Endothelial cell of umbilical vein (primary cell): ENCODE results near the gene NUDT3. TPM values are rescaled to one million over a fixed set of nuclear protein-coding genes. Genes with fewer than 3 reads are reported as not detected.

Source experiments
- BruUV-seq: library from RNA; stranded (reverse); fragments of 400-500 nt; replicated peaks from 2 replicates; lab custom pipeline; 2021; lab: Mats Ljungman, UMichigan
- CTCF ChIA-PET: fragments of 300-600, 350-600 bp; sonication (Branson Sonifier 250); formaldehyde crosslinking; loops from one replicate; lab custom pipeline; 2021; ENCODE audit warnings: antibody characterized with exemption, inconsistent platforms; lab: Charles Lee
- POLR2A ChIA-PET: fragments of 300-600, 350-600 bp; sonication (Branson Sonifier 250); formaldehyde crosslinking; loops from one replicate; lab custom pipeline; 2021; ENCODE audit warnings: antibody characterized with exemption, inconsistent platforms; lab: Charles Lee
- DNase-seq: peaks from one replicate; pipeline ENCODE4 v3.0.0-alpha.2; 2011; ENCODE audit warnings: low read depth, low spot score
- FAIRE-seq: peaks from 2 replicates; lab custom pipeline; 2011; peaks lifted over from hg19 to GRCh38; lab: Jason Lieb, UNC
- H2AFZ ChIP-seq: 2 replicates; pipeline ENCODE4 v1.6.0; 2012; ENCODE audit warnings: low read depth, low read length, control low read depth, inconsistent platforms
- H3K27ac ChIP-seq: 2 replicates; pipeline ENCODE4 v1.5.1; 2011; ENCODE audit warnings: low read depth, mild to moderate bottlenecking, control low read depth, low read length, moderate library complexity; ENCODE audit not compliant: insufficient read depth
- H3K27me3 ChIP-seq, 2 experiments: 2 replicates each; pipeline versions ENCODE4 v1.6.0 to v1.6.1; 2011; ENCODE audit warnings: low read length in 2 of 2, mixed read lengths in 1 of 2; ENCODE audit not compliant: control insufficient read depth in 2 of 2, insufficient read depth in 2 of 2
- H3K36me3 ChIP-seq, 2 experiments: 2 replicates in 1 of 2; 3 replicates in 1 of 2; pipeline ENCODE4 v1.5.1; 2011; ENCODE audit warnings: low read length in 2 of 2, mild to moderate bottlenecking in 1 of 2, moderate library complexity in 1 of 2; ENCODE audit not compliant: control insufficient read depth in 2 of 2, insufficient read depth in 2 of 2; ENCODE audit errors: extremely low read depth in 1 of 2
- H3K4me1 ChIP-seq: 3 replicates; pipeline ENCODE4 v1.5.1; 2011; ENCODE audit warnings: mild to moderate bottlenecking, low read length; ENCODE audit not compliant: control insufficient read depth, insufficient read depth; ENCODE audit errors: extremely low read depth
- H3K4me2 ChIP-seq: 2 replicates; pipeline ENCODE4 v1.6.1; 2011; ENCODE audit warnings: low read length, control low read depth, mixed read lengths; ENCODE audit not compliant: insufficient read depth
- H3K4me3 ChIP-seq, 3 experiments: fragments of 200-600 bp in 1 of 3; sonication (generic), shearing (Covaris generic) in 1 of 3; replicated peaks in 1 of 3; 2 replicates each; pipeline ENCODE4 v1.5.1; 2011 to 2016; ENCODE audit warnings: control low read depth in 3 of 3, low read length in 3 of 3, mild to moderate bottlenecking in 2 of 3, inconsistent platforms in 1 of 3, low read depth in 1 of 3, moderate library complexity in 1 of 3; ENCODE audit not compliant: insufficient read depth in 1 of 3
- H3K79me2 ChIP-seq: 2 replicates; pipeline ENCODE4 v1.6.0; 2012; ENCODE audit warnings: low read length, inconsistent platforms; ENCODE audit not compliant: control insufficient read depth, insufficient read depth
- H3K9ac ChIP-seq: replicated peaks from 2 replicates; pipeline ENCODE3; 2011; ENCODE audit warnings: low read length, control low read depth; ENCODE audit not compliant: insufficient read depth; ENCODE audit errors: extremely low read depth
- H3K9me1 ChIP-seq: replicated peaks from 3 replicates; pipeline ENCODE4 v1.6.0; 2011; ENCODE audit warnings: mild to moderate bottlenecking, low read length; ENCODE audit not compliant: control insufficient read depth, insufficient read depth; ENCODE audit errors: extremely low read depth
- H3K9me3 ChIP-seq: replicated peaks from 2 replicates; pipeline ENCODE4 v1.5.1; 2012; ENCODE audit warnings: low read length, inconsistent platforms; ENCODE audit not compliant: control insufficient read depth, insufficient read depth
- H4K20me1 ChIP-seq: replicated peaks from 2 replicates; pipeline ENCODE3; 2011; ENCODE audit warnings: mild to moderate bottlenecking, low read length; ENCODE audit not compliant: control insufficient read depth, insufficient read depth; ENCODE audit errors: extremely low read depth
- CTCF ChIP-seq, 2 donors: IDR thresholded peaks; 1 replicate in 1 of 2; 2 replicates in 1 of 2; pipeline ENCODE4 v1.5.1; 2011; ENCODE audit warnings: low read length in 2 of 2, mild to moderate bottlenecking in 2 of 2, moderate library complexity in 2 of 2, control low read depth in 1 of 2, inconsistent platforms in 1 of 2, low read depth in 1 of 2; ENCODE audit not compliant: insufficient read depth in 1 of 2; ENCODE audit errors: extremely low read depth in 1 of 2
- FOS ChIP-seq: IDR thresholded peaks from 2 replicates; pipeline ENCODE4 v1.6.1; 2011; ENCODE audit warnings: mild to moderate bottlenecking, low read length, moderate library complexity, borderline replicate concordance; ENCODE audit not compliant: insufficient read depth
- GATA2 ChIP-seq: IDR thresholded peaks from 2 replicates; pipeline ENCODE4 v1.7.0; 2011; ENCODE audit warnings: low read depth, mild to moderate bottlenecking, moderate library complexity, mixed read lengths, low read length; ENCODE audit not compliant: insufficient read length, insufficient read depth
- JUN ChIP-seq: IDR thresholded peaks from 2 replicates; pipeline ENCODE4 v1.6.1; 2011; ENCODE audit warnings: borderline replicate concordance, low read depth; ENCODE audit not compliant: insufficient read length, insufficient read depth
- MYC ChIP-seq: IDR thresholded peaks from one replicate; pipeline ENCODE4 v1.6.1; 2011; ENCODE audit warnings: mild to moderate bottlenecking, low read depth, low read length
- POLR2A ChIP-seq: IDR thresholded peaks from 2 replicates; pipeline ENCODE4 v1.6.1; 2012; ENCODE audit warnings: low read depth, mild to moderate bottlenecking, control low read depth, low read length
- POLR2AphosphoS5 ChIP-seq: IDR thresholded peaks from 2 replicates; pipeline ENCODE4 v1.6.1; 2012; ENCODE audit warnings: low read depth, mild to moderate bottlenecking, control low read depth, low read length, moderate library complexity; ENCODE audit not compliant: insufficient read depth
- dilution Hi-C: fragments of 300-500 bp; cut with MboI; formaldehyde crosslinking; loops from one replicate; pipeline ENCODE4 v1.15.0; 2019; ENCODE audit warnings: low sequenced_read_pairs; ENCODE audit not compliant: extremely low pct_ligation_motif_present
- intact Hi-C: fragments of 100-400 bp; cut with micrococcal nuclease; formaldehyde crosslinking; loops from one replicate; pipeline ENCODE4 v1.10.0; 2022
- polyA plus RNA-seq, 4 experiments: library from polyadenylated mRNA; depleted of rRNA in 3 of 4; stranded (reverse) in 3 of 4; unstranded in 1 of 4; fragments of >200 nt; gene quantifications; 2 replicates each; pipeline versions ENCODE4 v1.2.1 to v1.2.3, GENCODE V29; 2011 to 2012; ENCODE audit warnings: missing spikeins in 1 of 4
- total RNA-seq: library from RNA; stranded (reverse); gene quantifications from 2 replicates; pipeline ENCODE4 v1.2.3, GENCODE V29; 2021

Gene NUDT3
- total and polyA plus RNA-seq, 2 donors (not counting 3 experiments of a cell fraction or from before 2014, with no cell fraction given): 11.9 to 30.9 TPM

GRCh38 chr6:34438705-34439104 lies 46.2 kb upstream of the NUDT3 start:
- intact Hi-C loops (no loop called here), dilution Hi-C loops (no loop called here)
- CTCF ChIA-PET: interaction anchor here (2.0 kb wide), 1 partner anchor 24 kb away, joined by 6 read pairs; no protein-coding TSS in a partner anchor

More at GRCh38 chr6:34438705-34439104, 46.2 kb upstream of the NUDT3 start:
- TF ChIP-seq MYC (no peak), JUN (no peak), GATA2 (no peak), POLR2A (no peak), POLR2AphosphoS5 (no peak), CTCF (IDR thresholded peaks at IDR 0.05; ENCODE audit: extremely low read depth in 1 of 2, insufficient read depth in 1 of 2, low read depth in 1 of 2, low read length in 2 of 2) (no peak), FOS (no peak)
- Histone ChIP-seq H3K9me1 (no peaks in the 10 kb centered on the region), H3K4me2 (no peak overlapping the region), H3K27ac (no peak overlapping the region), H3K36me3 (no peaks in the 10 kb centered on the region), H4K20me1 (no peaks in the 10 kb centered on the region), H3K27me3 (no peaks in the 10 kb centered on the region), H3K4me3 (no peak overlapping the region), H3K4me1 (no peaks in the 10 kb centered on the region), H3K9ac (no peak overlapping the region), H2AFZ (no peak overlapping the region), H3K9me3 (no peaks in the 10 kb centered on the region), H3K79me2 (no peaks in the 10 kb centered on the region)
- POLR2A ChIA-PET: no interaction called here
- FAIRE-seq (no peak), DNase-seq (no peak)
- BruUV-seq: no TSS peak
